Astrocyte (in vitro differentiated cells and primary cell): Measurements from ENCODE around the gene CCDC28B.
"Not testable (repeated sequence)": the region's sequence is repeated elsewhere in the genome, so short reads cannot be mapped to it uniquely, and the experiment has no call there.

Source experiments
- EZH2 ChIP-seq: IDR thresholded peaks from 2 replicates; pipeline ENCODE4 v1.6.1; 2012; ENCODE audit warnings: mild to moderate bottlenecking, low read length, inconsistent platforms; ENCODE audit not compliant: insufficient read depth
- TF ChIP-seq, protein P1 (sequence below): IDR thresholded peaks from 2 replicates; pipeline ENCODE4 v1.5.1; 2011; ENCODE audit warnings: low read depth, mild to moderate bottlenecking, inconsistent platforms, low read length, moderate library complexity; ENCODE audit not compliant: insufficient read depth

GRCh38 chr1:32165633-32166032, 34.8 kb upstream of the CCDC28B start:
- TF ChIP-seq, protein P1, sequence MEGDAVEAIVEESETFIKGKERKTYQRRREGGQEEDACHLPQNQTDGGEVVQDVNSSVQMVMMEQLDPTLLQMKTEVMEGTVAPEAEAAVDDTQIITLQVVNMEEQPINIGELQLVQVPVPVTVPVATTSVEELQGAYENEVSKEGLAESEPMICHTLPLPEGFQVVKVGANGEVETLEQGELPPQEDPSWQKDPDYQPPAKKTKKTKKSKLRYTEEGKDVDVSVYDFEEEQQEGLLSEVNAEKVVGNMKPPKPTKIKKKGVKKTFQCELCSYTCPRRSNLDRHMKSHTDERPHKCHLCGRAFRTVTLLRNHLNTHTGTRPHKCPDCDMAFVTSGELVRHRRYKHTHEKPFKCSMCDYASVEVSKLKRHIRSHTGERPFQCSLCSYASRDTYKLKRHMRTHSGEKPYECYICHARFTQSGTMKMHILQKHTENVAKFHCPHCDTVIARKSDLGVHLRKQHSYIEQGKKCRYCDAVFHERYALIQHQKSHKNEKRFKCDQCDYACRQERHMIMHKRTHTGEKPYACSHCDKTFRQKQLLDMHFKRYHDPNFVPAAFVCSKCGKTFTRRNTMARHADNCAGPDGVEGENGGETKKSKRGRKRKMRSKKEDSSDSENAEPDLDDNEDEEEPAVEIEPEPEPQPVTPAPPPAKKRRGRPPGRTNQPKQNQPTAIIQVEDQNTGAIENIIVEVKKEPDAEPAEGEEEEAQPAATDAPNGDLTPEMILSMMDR: not testable (repeated sequence)
- TF ChIP-seq EZH2: not testable (repeated sequence)
